AG04449 (cell line): ENCODE results near the gene SAE1.

Source experiments
- CTCF ChIA-PET: fragments of 350-600 bp; formaldehyde crosslinking; extraction: SDS; loops from one replicate; lab custom pipeline; 2021; ENCODE audit warnings: antibody characterized with exemption; lab: Yijun Ruan, JAX
- POLR2A ChIA-PET: fragments of 400-600, 350-600 bp; formaldehyde crosslinking; extraction: SDS; loops from one replicate; lab custom pipeline; 2020; ENCODE audit warnings: antibody characterized with exemption, inconsistent platforms; lab: Yijun Ruan, JAX
- DNase-seq: peaks from one replicate; pipeline ENCODE4 v3.0.0-alpha.2; 2010; ENCODE audit warnings: low read depth, low spot score
- H3K4me3 ChIP-seq: 2 replicates; pipeline ENCODE4 v1.5.1; 2011; ENCODE audit warnings: low read depth, mild to moderate bottlenecking, control low read depth, low read length
- TF ChIP-seq, protein P1 (sequence below): IDR thresholded peaks from one replicate; pipeline ENCODE4 v1.5.1; 2011; ENCODE audit warnings: mild to moderate bottlenecking, moderate library complexity, low read length, control low read depth, inconsistent platforms; ENCODE audit not compliant: insufficient read depth; ENCODE audit errors: missing control alignments

The SAE1 gene

DNA sequence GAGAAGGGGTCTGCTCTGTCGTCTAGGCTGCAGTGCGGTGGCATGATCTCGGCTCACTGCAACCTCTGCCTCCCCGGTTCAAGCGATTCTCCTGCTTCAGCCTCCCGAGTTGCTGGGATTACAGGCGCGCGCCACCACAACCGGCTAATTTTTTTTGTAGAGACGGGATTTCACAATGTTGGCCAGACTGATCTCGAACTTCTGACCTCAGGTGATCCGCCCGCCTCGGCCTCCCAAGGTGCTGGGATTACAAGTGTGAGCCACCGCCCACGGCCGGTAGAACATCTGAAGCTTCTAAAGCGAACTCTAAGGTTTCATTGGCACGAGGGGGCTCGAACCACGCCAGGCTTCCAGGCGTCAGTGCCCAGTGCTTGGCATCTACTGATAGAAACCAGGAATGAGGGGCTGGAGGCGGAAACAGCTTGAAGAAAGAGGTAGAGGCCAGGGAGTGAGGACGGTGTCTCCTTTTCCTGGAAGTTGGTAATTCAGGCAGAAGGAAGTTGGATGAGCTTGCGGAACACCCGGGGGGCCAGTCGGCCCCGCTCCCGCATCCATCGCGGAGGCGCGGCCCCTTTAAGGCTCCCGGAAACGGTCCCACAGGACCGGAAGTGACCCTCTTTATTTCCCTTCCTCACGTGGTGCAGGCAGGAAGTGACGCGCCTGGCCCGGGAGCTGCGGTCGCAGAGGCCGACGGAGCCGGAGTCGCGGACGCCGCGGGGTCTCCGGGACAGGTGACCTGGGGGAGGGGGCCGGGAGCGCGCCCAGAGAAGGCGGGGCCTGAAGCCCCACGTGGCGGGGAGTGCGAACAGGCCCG lies 125.5 kb downstream of the SAE1 start, which contains the start of gene CCDC9:
CCDC9 (plus strand) TSS at position 647 of the 814 bp plus-strand sequence. CDS start 1,876 bp downstream, outside the sequence.
- POLR2A ChIA-PET = interaction anchor here (0.6 to 2.4 kb wide), 10 partner anchors 8 to 143 kb away, joined by 3 to 28 read pairs (median 3); partner anchors contain the start of genes INAFM1 and ZC3H4

DNA sequence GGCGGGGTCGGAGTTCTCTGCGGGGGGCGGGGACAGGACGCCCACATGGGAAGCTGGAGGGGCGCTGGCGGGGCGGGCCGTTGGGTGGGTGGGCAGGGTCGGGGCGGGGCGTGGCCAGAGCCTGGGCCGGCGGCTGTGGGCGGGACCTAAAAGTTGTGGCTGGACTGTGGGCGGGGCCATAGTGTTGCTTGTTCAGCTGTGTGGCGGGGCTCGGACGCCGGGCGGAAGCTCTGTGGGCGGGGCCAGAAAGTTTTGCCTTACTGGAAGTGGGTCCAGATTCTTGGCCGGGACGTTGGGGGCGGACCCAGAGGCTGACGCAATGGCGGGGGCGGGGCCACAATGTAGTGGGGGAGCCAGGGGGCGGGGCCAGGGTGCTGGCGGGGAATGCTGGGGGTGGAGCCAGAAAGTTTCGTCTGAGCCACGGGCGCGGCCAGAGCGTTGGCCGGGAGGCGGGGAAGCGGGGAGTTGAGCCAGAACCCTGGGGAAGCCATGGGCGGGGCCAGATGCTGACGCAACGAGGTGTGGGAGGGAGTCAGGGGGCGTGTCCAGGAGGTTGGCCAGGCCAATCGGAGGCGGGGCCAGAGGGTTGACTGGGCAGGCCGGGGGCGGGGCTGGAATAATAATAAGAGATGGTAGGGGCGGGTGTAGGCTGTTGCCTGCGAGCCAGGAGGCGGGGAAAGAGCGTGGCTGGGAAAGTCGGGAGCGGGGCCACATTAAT lies 126.2 kb downstream of the SAE1 start:
- TF ChIP-seq, protein P1, sequence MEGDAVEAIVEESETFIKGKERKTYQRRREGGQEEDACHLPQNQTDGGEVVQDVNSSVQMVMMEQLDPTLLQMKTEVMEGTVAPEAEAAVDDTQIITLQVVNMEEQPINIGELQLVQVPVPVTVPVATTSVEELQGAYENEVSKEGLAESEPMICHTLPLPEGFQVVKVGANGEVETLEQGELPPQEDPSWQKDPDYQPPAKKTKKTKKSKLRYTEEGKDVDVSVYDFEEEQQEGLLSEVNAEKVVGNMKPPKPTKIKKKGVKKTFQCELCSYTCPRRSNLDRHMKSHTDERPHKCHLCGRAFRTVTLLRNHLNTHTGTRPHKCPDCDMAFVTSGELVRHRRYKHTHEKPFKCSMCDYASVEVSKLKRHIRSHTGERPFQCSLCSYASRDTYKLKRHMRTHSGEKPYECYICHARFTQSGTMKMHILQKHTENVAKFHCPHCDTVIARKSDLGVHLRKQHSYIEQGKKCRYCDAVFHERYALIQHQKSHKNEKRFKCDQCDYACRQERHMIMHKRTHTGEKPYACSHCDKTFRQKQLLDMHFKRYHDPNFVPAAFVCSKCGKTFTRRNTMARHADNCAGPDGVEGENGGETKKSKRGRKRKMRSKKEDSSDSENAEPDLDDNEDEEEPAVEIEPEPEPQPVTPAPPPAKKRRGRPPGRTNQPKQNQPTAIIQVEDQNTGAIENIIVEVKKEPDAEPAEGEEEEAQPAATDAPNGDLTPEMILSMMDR = no peak
- CTCF ChIA-PET = interaction anchor here (1.0 to 15.8 kb wide), 6 partner anchors 11 to 45 kb away, joined by 3 to 570 read pairs (median 4); no protein-coding TSS in a partner anchor
- DNase-seq = peak; percentile 92
- H3K4me3 ChIP-seq = peak overlapping the region; percentile 71
- POLR2A ChIA-PET = interaction anchor here (0.6 to 2.4 kb wide), 13 partner anchors 9 to 144 kb away, joined by 3 to 28 read pairs (median 3); partner anchors contain the start of genes INAFM1 and ZC3H4

More for the DNA sequence above, 125.5 kb downstream of the SAE1 start, which contains the start of gene CCDC9:
- TF ChIP-seq, protein P1 = no peak
- DNase-seq = peak; percentile 70
- H3K4me3 ChIP-seq = peak within 1 kb of the TSS; percentile 71
- CTCF ChIA-PET = interaction anchor here (0.6 to 15.8 kb wide), 8 partner anchors 10 to 107 kb away, joined by 3 to 570 read pairs (median 3); no protein-coding TSS in a partner anchor

GRCh38 chr19:47257411-47258169 lies 127.0 kb downstream of the SAE1 start:
- ChIA-PET POLR2A (interaction anchor here (0.8 to 2.4 kb wide), 8 partner anchors 10 to 144 kb away, joined by 3 to 28 read pairs (median 8); partner anchors contain the start of genes INAFM1 and ZC3H4), CTCF (interaction anchor here (1.0 to 15.8 kb wide), 4 partner anchors 12 to 46 kb away, joined by 3 to 570 read pairs (median 60); no protein-coding TSS in a partner anchor)
- TF ChIP-seq, protein P1 = no peak
- DNase-seq = no peak
- peak overlapping the region; percentile 71 for H3K4me3 ChIP-seq

DNA sequence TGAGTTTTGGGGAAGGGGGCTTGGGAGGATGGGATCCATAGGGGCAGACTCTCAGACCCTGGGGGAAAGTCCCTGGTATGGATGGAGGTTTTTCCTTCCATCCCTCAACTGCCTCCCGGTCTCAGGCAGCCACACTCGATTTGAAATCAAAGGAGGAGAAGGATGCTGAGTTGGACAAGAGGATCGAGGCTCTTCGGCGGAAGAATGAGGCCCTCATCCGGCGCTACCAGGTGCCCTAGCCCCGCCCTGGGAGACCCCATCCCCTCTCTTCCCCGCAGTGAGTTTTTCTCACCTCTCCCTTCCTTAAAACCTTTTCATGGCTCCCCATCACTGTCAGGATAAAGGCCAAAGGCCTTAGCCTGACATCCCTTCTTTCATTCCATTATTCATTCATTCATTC lies 127.8 kb downstream of the SAE1 start:
- peak overlapping the region; percentile 71 for H3K4me3 ChIP-seq
- POLR2A ChIA-PET = interaction anchor here (1.5 kb wide), 1 partner anchor 16 kb away, joined by 6 read pairs; no protein-coding TSS in a partner anchor
- TF ChIP-seq, protein P1 = no peak
- CTCF ChIA-PET = interaction anchor here (1.0 to 1.2 kb wide), 3 partner anchors 17 to 109 kb away, joined by 3 read pairs; partner anchors contain the start of gene DHX34
- DNase-seq = no peak

- H3K4me3 ChIP-seq = peak overlapping the region; percentile 23
- ChIA-PET CTCF (interaction anchor here (1.0 to 2.4 kb wide), 6 partner anchors 12 to 109 kb away, joined by 3 to 9 read pairs (median 4); partner anchors contain the start of gene DHX34), POLR2A (interaction anchor here (1.5 kb wide), 1 partner anchor 15 kb away, joined by 6 read pairs; no protein-coding TSS in a partner anchor)
- DNase-seq = no peak
- TF ChIP-seq, protein P1 = no peak
Observed at GRCh38 chr19:47258895-47259555, 128.4 kb downstream of the SAE1 start.
